ENCODE data around the gene DLL4.

GRCh38 chr15:40925863-40926658, 3.1 kb upstream of the DLL4 start:
- TF ChIP-seq CTCF (IDR thresholded peaks at IDR 0.05; ENCODE audit: borderline replicate concordance, extremely low read depth, low read length, poor library complexity, severe bottlenecking) (no peak), EZH2 (IDR thresholded peaks at IDR 0.05; ENCODE audit: borderline replicate concordance, low read depth, low read length, severe bottlenecking) (peak; percentile 88)
